Keratinocyte (primary cell): ENCODE results near the gene MGAT5. TPM values are rescaled to one million over a fixed set of nuclear protein-coding genes. Genes with fewer than 3 reads are reported as not detected.

ENCODE experiments used
- DNase-seq: peaks from one replicate; pipeline ENCODE4 v3.0.0-alpha.2; 2011; ENCODE audit warnings: low read depth, missing footprints, low spot score
- FAIRE-seq: peaks from 2 replicates; lab custom pipeline; 2011; peaks lifted over from hg19 to GRCh38; lab: Jason Lieb, UNC
- H2AFZ ChIP-seq: 2 replicates; pipeline ENCODE4 v1.6.0; 2012; ENCODE audit warnings: low read length, control low read depth, inconsistent platforms; ENCODE audit not compliant: control insufficient read depth
- H3K27ac ChIP-seq: 2 replicates; pipeline ENCODE4 v1.5.1; 2011; ENCODE audit warnings: low read length; ENCODE audit not compliant: control insufficient read depth, insufficient read depth
- H3K27me3 ChIP-seq: 3 replicates; pipeline ENCODE4 v1.6.0; 2011; ENCODE audit warnings: low read length; ENCODE audit not compliant: control insufficient read depth, insufficient read depth; ENCODE audit errors: extremely low read depth
- H3K36me3 ChIP-seq, 2 experiments: 2 replicates in 1 of 2; 3 replicates in 1 of 2; pipeline ENCODE4 v1.5.1; 2011; ENCODE audit warnings: low read length in 2 of 2, mild to moderate bottlenecking in 1 of 2; ENCODE audit not compliant: control insufficient read depth in 2 of 2, insufficient read depth in 2 of 2; ENCODE audit errors: extremely low read depth in 1 of 2
- H3K4me1 ChIP-seq: 3 replicates; pipeline ENCODE4 v1.5.1; 2011; ENCODE audit warnings: low read length; ENCODE audit not compliant: control insufficient read depth, insufficient read depth; ENCODE audit errors: extremely low read depth
- H3K4me2 ChIP-seq: 3 replicates; pipeline ENCODE4 v1.6.0; 2011; ENCODE audit warnings: low read depth, low read length; ENCODE audit not compliant: control insufficient read depth, insufficient read depth; ENCODE audit errors: extremely low read depth
- H3K4me3 ChIP-seq, 3 experiments: fragments of 200-600 bp in 1 of 3; sonication (generic) in 1 of 3; 2 replicates in 2 of 3; 3 replicates in 1 of 3; pipeline ENCODE4 v1.5.1; 2011 to 2016; ENCODE audit warnings: low read length in 3 of 3, mild to moderate bottlenecking in 3 of 3, control low read depth in 2 of 3, inconsistent platforms in 1 of 3, low read depth in 1 of 3, mixed read lengths in 1 of 3, mixed run types in 1 of 3, moderate library complexity in 1 of 3; ENCODE audit not compliant: control insufficient read depth in 2 of 3, insufficient read depth in 2 of 3; ENCODE audit errors: extremely low read depth in 1 of 3
- H3K79me2 ChIP-seq: 2 replicates; pipeline ENCODE4 v1.6.0; 2012; ENCODE audit warnings: low read length; ENCODE audit not compliant: control insufficient read depth, insufficient read depth
- H3K9ac ChIP-seq: 3 replicates; pipeline ENCODE4 v1.6.0; 2011; ENCODE audit warnings: low read length; ENCODE audit not compliant: control insufficient read depth, insufficient read depth; ENCODE audit errors: extremely low read depth
- H3K9me1 ChIP-seq: 3 replicates; pipeline ENCODE4 v1.6.0; 2011; ENCODE audit warnings: low read length; ENCODE audit not compliant: control insufficient read depth, insufficient read depth; ENCODE audit errors: extremely low read depth
- H3K9me3 ChIP-seq: 2 replicates; pipeline ENCODE4 v1.5.1; 2012; ENCODE audit warnings: low read depth, low read length; ENCODE audit not compliant: control insufficient read depth
- H4K20me1 ChIP-seq: 3 replicates; pipeline ENCODE4 v1.6.0; 2011; ENCODE audit warnings: low read length; ENCODE audit not compliant: control insufficient read depth, insufficient read depth; ENCODE audit errors: extremely low read depth
- EZH2 ChIP-seq: IDR thresholded peaks from one replicate; pipeline ENCODE4 v1.6.1; 2012; ENCODE audit warnings: inconsistent platforms, mild to moderate bottlenecking, low read length, moderate library complexity
- dilution Hi-C: fragments of 300-500 bp; cut with MboI; formaldehyde crosslinking; loops from one replicate; pipeline ENCODE4 v1.7.0; 2020; ENCODE audit warnings: low sequenced_read_pairs; ENCODE audit not compliant: extremely low pct_ligation_motif_present
- polyA plus RNA-seq, 5 experiments: library from polyadenylated mRNA; depleted of rRNA in 3 of 5; stranded (reverse) in 3 of 5; stranded (forward) in 1 of 5; unstranded in 1 of 5; fragments of >200 nt; gene quantifications; 1 replicate in 1 of 5; 2 replicates in 3 of 5; 3 replicates in 1 of 5; pipeline versions ENCODE4 v1.2.1 to v1.2.3, GENCODE V29; 2011 to 2012; ENCODE audit warnings: missing spikeins in 2 of 5, low read depth in 1 of 5, low replicate concordance in 1 of 5
- TF ChIP-seq, protein P1 (sequence below), 3 experiments: IDR thresholded peaks in 1 of 3; conservative IDR thresholded peaks in 1 of 3; optimal IDR thresholded peaks in 1 of 3; 2 replicates in 2 of 3; 3 replicates in 1 of 3; pipeline versions ENCODE3 to v1.5.1; 2011; ENCODE audit warnings: low read length in 3 of 3, mild to moderate bottlenecking in 3 of 3, moderate library complexity in 2 of 3, control low read depth in 1 of 3, inconsistent platforms in 1 of 3; ENCODE audit not compliant: insufficient read depth in 2 of 3; ENCODE audit errors: extremely low read depth in 1 of 3

The MGAT5 gene
- polyA plus RNA-seq, 1 donor (not counting 4 experiments of a cell fraction or from before 2014, with no cell fraction given) = 23.0 TPM

DNA sequence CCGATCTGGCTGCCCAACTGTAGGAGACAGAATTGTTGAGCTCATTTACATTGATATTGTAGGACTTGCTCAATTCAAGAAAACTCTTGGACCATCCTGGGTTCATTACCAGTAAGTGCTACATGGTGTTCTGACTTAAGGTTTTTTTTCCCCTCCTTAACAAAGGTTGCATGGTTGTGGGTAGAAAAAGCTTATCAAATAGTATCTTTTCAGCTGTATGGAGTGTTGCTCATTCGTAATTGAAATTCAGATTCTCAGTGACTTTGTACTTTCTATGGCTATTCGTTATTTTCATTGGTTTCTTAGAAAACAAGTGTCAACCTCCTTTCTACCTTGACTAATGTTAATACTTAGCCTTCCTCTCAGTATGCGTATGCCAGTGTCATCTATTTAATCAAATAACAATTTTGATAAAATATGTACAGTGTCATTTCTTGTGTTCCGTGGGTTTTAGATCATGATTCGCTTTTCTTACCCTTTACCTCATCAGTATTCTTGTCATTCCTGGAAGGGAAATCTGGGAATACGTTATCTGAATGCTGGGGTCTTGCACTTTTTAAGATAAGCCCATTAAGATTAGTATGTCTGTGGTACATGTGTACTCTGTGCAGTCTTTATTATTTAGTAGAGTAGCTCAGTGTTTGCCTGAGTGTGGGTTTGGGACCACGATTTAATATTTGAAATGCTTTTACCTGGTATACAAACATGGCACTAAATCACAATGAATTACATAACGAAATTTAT is 91.3 kb downstream of the MGAT5 start:
- no peaks in the 10 kb centered on the region for H3K9me3 ChIP-seq
- dilution Hi-C loops = no loop called here
- H3K79me2 ChIP-seq = no peaks in the 10 kb centered on the region
- H2AFZ ChIP-seq = no peak overlapping the region
- H3K36me3 ChIP-seq = peaks cover 8 to 10% of the 10 kb centered on the region in 2 experiments
- H3K4me1 ChIP-seq = no peaks in the 10 kb centered on the region
- TF ChIP-seq, protein P1, sequence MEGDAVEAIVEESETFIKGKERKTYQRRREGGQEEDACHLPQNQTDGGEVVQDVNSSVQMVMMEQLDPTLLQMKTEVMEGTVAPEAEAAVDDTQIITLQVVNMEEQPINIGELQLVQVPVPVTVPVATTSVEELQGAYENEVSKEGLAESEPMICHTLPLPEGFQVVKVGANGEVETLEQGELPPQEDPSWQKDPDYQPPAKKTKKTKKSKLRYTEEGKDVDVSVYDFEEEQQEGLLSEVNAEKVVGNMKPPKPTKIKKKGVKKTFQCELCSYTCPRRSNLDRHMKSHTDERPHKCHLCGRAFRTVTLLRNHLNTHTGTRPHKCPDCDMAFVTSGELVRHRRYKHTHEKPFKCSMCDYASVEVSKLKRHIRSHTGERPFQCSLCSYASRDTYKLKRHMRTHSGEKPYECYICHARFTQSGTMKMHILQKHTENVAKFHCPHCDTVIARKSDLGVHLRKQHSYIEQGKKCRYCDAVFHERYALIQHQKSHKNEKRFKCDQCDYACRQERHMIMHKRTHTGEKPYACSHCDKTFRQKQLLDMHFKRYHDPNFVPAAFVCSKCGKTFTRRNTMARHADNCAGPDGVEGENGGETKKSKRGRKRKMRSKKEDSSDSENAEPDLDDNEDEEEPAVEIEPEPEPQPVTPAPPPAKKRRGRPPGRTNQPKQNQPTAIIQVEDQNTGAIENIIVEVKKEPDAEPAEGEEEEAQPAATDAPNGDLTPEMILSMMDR (optimal IDR thresholded peaks at IDR 0.05 in 1 of 3, IDR thresholded peaks at IDR 0.05 in 1 of 3, conservative IDR thresholded peaks at IDR 0.05 in 1 of 3; ENCODE audit: extremely low read depth in 1 of 3, insufficient read depth in 2 of 3, low read length in 3 of 3) = no peak
- no peak for TF ChIP-seq EZH2
- H3K9me1 ChIP-seq = no peaks in the 10 kb centered on the region
- DNase-seq (no peak), FAIRE-seq (no peak)
- H3K27ac ChIP-seq = no peak overlapping the region
- H3K9ac ChIP-seq = no peak overlapping the region
- H4K20me1 ChIP-seq = no peaks in the 10 kb centered on the region
- H3K4me3 ChIP-seq = no peak overlapping the region
- H3K27me3 ChIP-seq = no peaks in the 10 kb centered on the region
- no peak overlapping the region for H3K4me2 ChIP-seq

DNA sequence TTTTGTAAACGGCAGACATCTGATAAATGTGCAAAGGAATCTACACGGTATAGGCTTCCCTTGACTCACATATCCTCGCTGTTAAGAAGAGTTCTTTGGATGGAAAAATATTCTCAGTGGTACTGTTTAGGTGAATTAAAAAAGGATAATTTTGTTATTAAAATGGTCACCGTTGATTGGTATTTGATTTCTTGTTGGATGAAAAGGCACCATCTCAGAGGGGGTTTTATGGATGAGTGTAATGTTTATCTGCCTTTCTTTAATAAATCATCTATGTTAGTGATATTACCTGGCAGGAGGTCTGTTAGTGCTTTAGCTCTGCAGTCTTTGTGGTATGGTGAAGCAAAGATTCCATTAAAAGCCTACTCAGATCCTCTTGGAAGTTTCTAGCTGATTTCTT is 92.3 kb downstream of the MGAT5 start:
- Histone ChIP-seq H3K4me2 (no peak overlapping the region), H3K36me3 (peaks cover 10 to 12% of the 10 kb centered on the region in 2 experiments), H3K4me3 (no peak overlapping the region), H4K20me1 (no peaks in the 10 kb centered on the region), H3K9ac (no peak overlapping the region), H3K27me3 (no peaks in the 10 kb centered on the region), H3K27ac (no peak overlapping the region), H3K4me1 (no peaks in the 10 kb centered on the region), H3K9me1 (no peaks in the 10 kb centered on the region), H2AFZ (no peak overlapping the region), H3K79me2 (no peaks in the 10 kb centered on the region), H3K9me3 (no peaks in the 10 kb centered on the region)
- TF ChIP-seq, protein P1 (optimal IDR thresholded peaks at IDR 0.05 in 1 of 3, IDR thresholded peaks at IDR 0.05 in 1 of 3, conservative IDR thresholded peaks at IDR 0.05 in 1 of 3; ENCODE audit: extremely low read depth in 1 of 3, insufficient read depth in 2 of 3, low read length in 3 of 3) = no peak
- no peak for TF ChIP-seq EZH2
- FAIRE-seq = no peak
- dilution Hi-C loops = no loop called here
- DNase-seq = no peak
